Fibroblast of pulmonary artery (primary cell): ENCODE data around the gene SETD2.

Source experiments
- DNase-seq: peaks from one replicate; pipeline ENCODE4 v3.0.0-alpha.2; 2010; ENCODE audit warnings: low read depth
- H3K4me3 ChIP-seq: replicated peaks from 2 replicates; pipeline ENCODE4 v1.5.1; 2011; ENCODE audit warnings: low read depth, mild to moderate bottlenecking, control low read depth, low read length, moderate library complexity
- TF ChIP-seq, protein P1 (sequence below): IDR thresholded peaks from 2 replicates; pipeline ENCODE4 v1.5.1; 2011; ENCODE audit warnings: mild to moderate bottlenecking, control low read depth, low read length, inconsistent platforms; ENCODE audit errors: missing control alignments

The SETD2 gene

DNA sequence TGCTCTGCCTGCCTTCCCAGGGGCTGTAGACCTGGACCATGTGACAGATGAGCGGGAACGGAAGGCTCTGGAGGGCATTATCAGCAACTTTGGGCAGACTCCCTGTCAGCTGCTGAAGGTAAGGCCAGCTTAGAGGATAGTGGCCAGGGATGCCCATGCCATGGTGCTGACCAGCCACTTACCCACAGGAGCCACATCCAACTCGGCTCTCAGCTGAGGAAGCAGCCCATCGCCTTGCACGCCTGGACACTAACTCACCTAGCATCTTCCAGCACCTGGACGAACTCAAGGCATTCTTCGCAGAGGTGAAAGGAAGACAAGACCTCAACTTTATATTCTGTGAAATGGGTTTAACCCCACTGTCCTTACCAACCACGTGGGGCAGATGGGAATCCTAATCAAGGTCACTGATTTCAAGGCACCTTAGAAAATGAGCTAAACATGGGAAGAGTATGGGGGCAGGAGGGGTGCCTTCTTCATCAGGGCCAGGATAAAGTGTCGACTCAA is 157.7 kb downstream of the SETD2 start:
- no peak for DNase-seq
- TF ChIP-seq, protein P1, sequence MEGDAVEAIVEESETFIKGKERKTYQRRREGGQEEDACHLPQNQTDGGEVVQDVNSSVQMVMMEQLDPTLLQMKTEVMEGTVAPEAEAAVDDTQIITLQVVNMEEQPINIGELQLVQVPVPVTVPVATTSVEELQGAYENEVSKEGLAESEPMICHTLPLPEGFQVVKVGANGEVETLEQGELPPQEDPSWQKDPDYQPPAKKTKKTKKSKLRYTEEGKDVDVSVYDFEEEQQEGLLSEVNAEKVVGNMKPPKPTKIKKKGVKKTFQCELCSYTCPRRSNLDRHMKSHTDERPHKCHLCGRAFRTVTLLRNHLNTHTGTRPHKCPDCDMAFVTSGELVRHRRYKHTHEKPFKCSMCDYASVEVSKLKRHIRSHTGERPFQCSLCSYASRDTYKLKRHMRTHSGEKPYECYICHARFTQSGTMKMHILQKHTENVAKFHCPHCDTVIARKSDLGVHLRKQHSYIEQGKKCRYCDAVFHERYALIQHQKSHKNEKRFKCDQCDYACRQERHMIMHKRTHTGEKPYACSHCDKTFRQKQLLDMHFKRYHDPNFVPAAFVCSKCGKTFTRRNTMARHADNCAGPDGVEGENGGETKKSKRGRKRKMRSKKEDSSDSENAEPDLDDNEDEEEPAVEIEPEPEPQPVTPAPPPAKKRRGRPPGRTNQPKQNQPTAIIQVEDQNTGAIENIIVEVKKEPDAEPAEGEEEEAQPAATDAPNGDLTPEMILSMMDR, result no peak
- H3K4me3 ChIP-seq, result no peak overlapping the region

- TF ChIP-seq, protein P1, result no peak
- no peak overlapping the region for H3K4me3 ChIP-seq
- DNase-seq, result no peak
Measured at GRCh38 chr3:47005212-47006144, 158.4 kb downstream of the SETD2 start.

DNA sequence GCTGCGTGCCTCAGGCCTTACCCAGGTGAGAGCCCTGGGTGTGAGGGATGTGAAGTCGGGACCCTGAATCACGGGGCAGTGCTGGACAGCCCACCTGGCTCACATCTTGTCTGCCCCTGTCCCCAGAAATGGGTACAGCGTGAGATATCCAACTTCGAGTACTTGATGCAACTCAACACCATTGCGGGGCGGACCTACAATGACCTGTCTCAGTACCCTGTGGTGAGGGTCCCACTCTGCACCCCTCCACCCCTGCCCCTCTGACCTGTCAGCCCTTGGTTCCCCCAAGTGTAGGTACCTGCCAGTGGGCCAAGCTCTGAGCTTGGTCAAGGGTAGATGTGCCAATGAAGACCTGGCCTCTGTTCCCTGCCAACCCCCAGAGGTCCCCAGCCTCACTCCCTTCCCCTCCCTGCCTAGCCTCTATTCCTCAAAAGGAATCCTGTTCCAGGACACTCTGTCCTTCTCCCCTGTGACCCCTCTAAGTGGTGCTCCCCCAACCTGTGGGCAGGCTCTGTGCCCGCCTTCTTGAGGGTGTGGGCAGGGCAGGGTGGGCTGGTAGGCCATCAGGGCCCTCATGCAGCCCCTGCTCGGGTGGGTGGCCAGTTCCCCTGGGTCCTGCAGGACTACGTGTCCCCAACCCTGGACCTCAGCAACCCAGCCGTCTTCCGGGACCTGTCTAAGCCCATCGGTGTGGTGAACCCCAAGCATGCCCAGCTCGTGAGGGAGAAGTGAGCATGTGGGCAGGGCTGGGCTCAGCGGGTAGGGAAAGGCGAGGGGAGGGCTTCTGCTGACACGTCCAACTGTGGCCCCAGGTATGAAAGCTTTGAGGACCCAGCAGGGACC is 159.3 kb downstream of the SETD2 start:
- no peak for DNase-seq
- TF ChIP-seq, protein P1, result no peak
- H3K4me3 ChIP-seq, result no peak overlapping the region

- TF ChIP-seq, protein P1, result no peak
- no peak for DNase-seq
Measured at GRCh38 chr3:47003461-47004368, 160.2 kb downstream of the SETD2 start.

DNA sequence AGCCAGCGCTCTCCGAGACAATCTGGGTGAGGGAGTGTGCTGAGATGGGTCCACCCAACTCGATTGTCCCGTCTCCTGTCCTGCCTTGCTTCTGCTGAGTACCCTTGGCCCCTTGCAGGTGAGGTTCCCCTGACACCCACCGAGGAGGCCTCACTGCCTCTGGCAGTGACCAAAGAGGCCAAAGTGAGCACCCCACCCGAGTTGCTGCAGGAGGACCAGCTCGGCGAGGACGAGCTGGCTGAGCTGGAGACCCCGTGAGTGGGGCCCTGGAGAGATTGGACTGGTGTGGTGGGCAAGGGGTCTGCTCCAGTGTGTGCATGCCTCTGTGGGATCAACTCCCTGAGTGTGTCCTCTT is 160.9 kb downstream of the SETD2 start:
- DNase-seq, result no peak
- no peak overlapping the region for H3K4me3 ChIP-seq

More at GRCh38 chr3:47003461-47004368, 160.2 kb downstream of the SETD2 start:
- H3K4me3 ChIP-seq, result no peak overlapping the region

More for the DNA sequence above, 160.9 kb downstream of the SETD2 start:
- TF ChIP-seq, protein P1, result no peak
